ENCODE measurements around the gene CCDC17.

DNA sequence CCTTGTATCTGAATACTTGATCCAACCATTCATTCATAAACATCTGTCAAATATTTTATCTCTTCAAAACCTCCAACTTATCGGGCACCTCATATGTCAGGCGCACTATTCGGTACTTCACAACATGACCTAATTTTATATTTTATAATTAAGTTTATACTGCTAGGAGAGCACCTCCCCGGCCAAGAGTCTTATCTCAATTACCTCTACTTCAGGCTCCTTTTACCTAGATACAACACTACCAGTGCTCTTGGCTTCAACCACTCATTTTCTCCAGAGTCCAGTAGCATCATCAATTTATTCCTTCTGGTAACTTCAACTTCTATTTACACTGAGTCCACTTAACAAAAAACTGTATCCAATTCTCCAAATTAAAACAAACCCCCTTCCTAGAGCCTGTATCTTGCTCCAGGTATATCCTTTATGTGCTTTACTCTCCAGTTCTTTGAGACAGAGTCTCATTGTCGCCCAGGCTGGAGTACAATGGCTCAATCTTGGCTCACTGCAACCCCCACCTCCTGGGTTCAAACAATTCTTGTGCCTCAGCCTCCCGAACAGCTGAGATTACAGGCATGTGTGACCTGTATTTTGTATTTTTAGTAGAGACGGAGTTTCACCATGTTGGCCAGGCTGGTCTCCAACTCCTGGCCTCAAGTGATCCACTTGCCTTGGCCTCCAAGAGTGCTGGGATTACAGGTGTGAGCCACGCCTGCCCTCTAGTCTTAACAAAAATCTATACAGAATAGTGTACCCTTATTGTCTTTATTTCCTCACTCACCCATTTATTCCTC is 43.7 kb upstream of the CCDC17 start:
- TF ChIP-seq CTCF (conservative IDR thresholded peaks at IDR 0.05; ENCODE audit: low read depth, low read length) = no peak
- TF ChIP-seq EZH2 (IDR thresholded peaks at IDR 0.05; ENCODE audit: low read length, unreplicated experiment) = no peak
- TF ChIP-seq EZH2phosphoT487 (IDR thresholded peaks at IDR 0.05; ENCODE audit: borderline replicate concordance, low read length) = no peak

All from PC-3 (cell line).